HCT116 (cell line): ENCODE measurements around the gene KRT1. TPM values are rescaled to one million over a fixed set of nuclear protein-coding genes. Genes with fewer than 3 reads are reported as not detected.

ENCODE experiments used
- ATAC-seq: fragments of 200-7000 bp; cut with Tn5 transposase; 2 replicates; pipeline ENCODE4 v1.9.1; 2020; ENCODE audit warnings: mild to moderate bottlenecking, moderate library complexity
- BruUV-seq: library from RNA; stranded (reverse); fragments of 400-500 nt; replicated peaks from 2 replicates; lab custom pipeline; 2021; lab: Mats Ljungman, UMichigan
- CTCF ChIA-PET: fragments of 300-600 bp; sonication (Branson Sonifier 250); formaldehyde crosslinking; loops from one replicate; lab custom pipeline; 2021; ENCODE audit warnings: antibody characterized with exemption; lab: Charles Lee
- POLR2A ChIA-PET: fragments of 300-600, 350-600 bp; sonication (Branson Sonifier 250); formaldehyde crosslinking; loops from one replicate; lab custom pipeline; 2021; ENCODE audit warnings: antibody characterized with exemption; lab: Charles Lee
- RAD21 ChIA-PET, 2 experiments: fragments of 300-600 bp; sonication (Branson Sonifier 250); formaldehyde crosslinking; loops; one replicate each; lab custom pipeline; 2023; ENCODE audit warnings: low total read pairs in 2 of 2; ENCODE audit not compliant: uncharacterized antibody in 2 of 2, unreplicated experiment in 2 of 2, low non-redundant PET in 1 of 2; lab: Charles Lee
- DNase-seq: peaks from one replicate; pipeline ENCODE4 v3.0.0-alpha.2; 2010; ENCODE audit warnings: low read depth, low spot score
- H2AFZ ChIP-seq: fragments of 200-600 bp; shearing (Covaris generic), sonication (generic); 2 replicates; pipeline ENCODE4 v1.6.1; 2017; ENCODE audit warnings: low read depth, mixed run types, mixed read lengths, antibody characterized with exemption, low read length; ENCODE audit not compliant: poor library complexity, severe bottlenecking
- H3K27ac ChIP-seq: 2 replicates; pipeline ENCODE4 v1.5.1; 2012; ENCODE audit warnings: low read depth, low read length
- H3K27me3 ChIP-seq: fragments of 200-600 bp; sonication (generic); 2 replicates; pipeline ENCODE4 v1.6.1; 2016; ENCODE audit warnings: mixed run types, low read length, mixed read lengths; ENCODE audit not compliant: insufficient read depth
- H3K36me3 ChIP-seq, 2 experiments: fragments of 200-500 bp in 1 of 2; fragments of 200-600 bp in 1 of 2; sonication (Bioruptor generic) in 1 of 2; sonication (generic) in 1 of 2; 2 replicates each; pipeline versions ENCODE4 v1.5.1 to v1.6.1; 2014 to 2016; ENCODE audit warnings: low read length in 2 of 2, inconsistent platforms in 1 of 2, mixed read lengths in 1 of 2, mixed run types in 1 of 2; ENCODE audit not compliant: insufficient read depth in 2 of 2, control insufficient read depth in 1 of 2
- H3K4me1 ChIP-seq, 2 experiments: fragments of 200-600 bp in 1 of 2; sonication (generic) in 1 of 2; 2 replicates each; pipeline versions ENCODE4 v1.5.1 to v1.6.1; 2012 to 2017; ENCODE audit warnings: low read length in 2 of 2, inconsistent platforms in 1 of 2, mild to moderate bottlenecking in 1 of 2, mixed read lengths in 1 of 2, mixed run types in 1 of 2, moderate library complexity in 1 of 2; ENCODE audit not compliant: insufficient read depth in 2 of 2, control insufficient read depth in 1 of 2
- H3K4me2 ChIP-seq: fragments of 200-600 bp; sonication (generic); 2 replicates; pipeline ENCODE4 v1.6.1; 2017; ENCODE audit warnings: mixed run types, low read length, mixed read lengths
- H3K4me3 ChIP-seq, 2 experiments: fragments of 200-600 bp in 1 of 2; sonication (generic) in 1 of 2; replicated peaks in 1 of 2; 2 replicates each; pipeline ENCODE4 v1.5.1; 2011 to 2016; ENCODE audit warnings: low read length in 2 of 2, control low read depth in 1 of 2, low read depth in 1 of 2, mild to moderate bottlenecking in 1 of 2, mixed read lengths in 1 of 2, mixed run types in 1 of 2
- H3K79me2 ChIP-seq: fragments of 200-600 bp; sonication (generic); 2 replicates; pipeline ENCODE4 v1.6.1; 2017; ENCODE audit warnings: mild to moderate bottlenecking, mixed run types, low read length, moderate library complexity, mixed read lengths; ENCODE audit not compliant: insufficient read depth
- H3K9ac ChIP-seq: fragments of 200-600 bp; sonication (generic); 2 replicates; pipeline ENCODE4 v1.6.1; 2016; ENCODE audit warnings: low read length, mixed read lengths
- H3K9me2 ChIP-seq: fragments of 200-600 bp; sonication (generic), shearing (Covaris generic); 2 replicates; pipeline ENCODE4 v1.6.1; 2017; ENCODE audit warnings: mixed run types, mild to moderate bottlenecking, moderate library complexity; ENCODE audit not compliant: insufficient read depth
- H3K9me3 ChIP-seq, 2 experiments: fragments of 200-500 bp in 1 of 2; fragments of 200-600 bp in 1 of 2; sonication (Bioruptor generic) in 1 of 2; sonication (generic) in 1 of 2; 2 replicates each; pipeline ENCODE4 v1.6.1; 2014 to 2017; ENCODE audit warnings: low read length in 2 of 2, mixed read lengths in 2 of 2, inconsistent platforms in 1 of 2, low read depth in 1 of 2, mild to moderate bottlenecking in 1 of 2, mixed run types in 1 of 2, moderate library complexity in 1 of 2; ENCODE audit not compliant: control insufficient read depth in 1 of 2, insufficient read depth in 1 of 2
- H4K20me1 ChIP-seq: fragments of 200-600 bp; sonication (generic), shearing (Covaris generic); 2 replicates; pipeline ENCODE4 v1.6.1; 2017; ENCODE audit warnings: mixed run types, mild to moderate bottlenecking, moderate library complexity; ENCODE audit not compliant: insufficient read depth
- CEBPB ChIP-seq: IDR thresholded peaks from 2 replicates; pipeline ENCODE4 v1.6.1; 2012; ENCODE audit warnings: low read depth
- EZH2 ChIP-seq: fragments of 200-600 bp; sonication (generic); IDR thresholded peaks from 2 replicates; pipeline ENCODE4 v1.6.1; 2017; ENCODE audit warnings: antibody characterized with exemption, mixed run types
- TCF7L2 ChIP-seq: IDR thresholded peaks from 2 replicates; pipeline ENCODE4 v1.7.0; 2011; ENCODE audit warnings: borderline replicate concordance, inconsistent platforms; ENCODE audit not compliant: insufficient read depth, insufficient read length; ENCODE audit errors: extremely low read depth
- ZNF274 ChIP-seq: fragments of 200-500 bp; sonication (Bioruptor generic); IDR thresholded peaks from 2 replicates; pipeline ENCODE4 v1.6.1; 2014; ENCODE audit warnings: mild to moderate bottlenecking, low read depth, low read length, inconsistent platforms
- intact Hi-C: fragments of 100-400 bp; cut with micrococcal nuclease; formaldehyde crosslinking; loops from 2 replicates; pipeline ENCODE4 v1.10.0; 2022
- total RNA-seq: library from RNA; stranded (reverse); gene quantifications from one replicate; pipeline ENCODE4 v1.2.1, GENCODE V29; 2021; ENCODE audit not compliant: unreplicated experiment
- TF ChIP-seq, protein P1 (sequence below): IDR thresholded peaks from 2 replicates; pipeline ENCODE4 v1.6.1; 2012

The KRT1 gene
- total RNA-seq, 1 experiment from 2014 or later, result 0.20 TPM

DNA sequence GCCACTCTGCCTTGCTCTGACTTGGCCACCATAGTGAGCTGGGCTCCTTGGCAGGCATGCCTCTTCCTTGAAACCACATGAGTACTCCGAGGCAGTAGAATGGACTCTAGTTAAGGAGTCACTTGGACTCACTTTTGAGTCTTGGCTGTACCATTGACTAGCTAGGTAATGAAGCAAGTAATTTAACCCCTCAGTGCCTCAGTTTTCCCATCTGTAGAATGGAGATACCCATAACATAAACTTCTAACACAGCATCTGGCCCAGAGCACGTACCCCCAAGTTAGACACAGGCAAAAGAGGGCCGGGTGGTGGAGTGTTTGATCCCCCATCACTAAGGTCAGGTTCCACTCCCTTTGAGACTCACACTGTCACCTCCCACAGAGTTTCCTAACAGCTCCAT is 14.8 kb upstream of the KRT1 start:
- ChIA-PET POLR2A (no interaction called here), RAD21 (no interaction called here), CTCF (no interaction called here)
- no peaks in the 10 kb centered on the region for H3K4me1 ChIP-seq
- no peak for ATAC-seq
- H3K27ac ChIP-seq, result no peak overlapping the region
- no peaks in the 10 kb centered on the region for H4K20me1 ChIP-seq
- H3K9ac ChIP-seq, result no peak overlapping the region
- H2AFZ ChIP-seq, result no peak overlapping the region
- H3K36me3 ChIP-seq, result no peaks in the 10 kb centered on the region
- no TSS peak for BruUV-seq
- peaks cover 7% of the 10 kb centered on the region; the same call in 1 of the 2 replicates for H3K27me3 ChIP-seq
- no peaks in the 10 kb centered on the region for H3K9me2 ChIP-seq
- no peak for DNase-seq
- no peaks in the 10 kb centered on the region for H3K79me2 ChIP-seq
- intact Hi-C loops, result no loop called here
- H3K4me2 ChIP-seq, result no peak overlapping the region
- H3K9me3 ChIP-seq, result no peaks in the 10 kb centered on the region
- TF ChIP-seq, protein P1, sequence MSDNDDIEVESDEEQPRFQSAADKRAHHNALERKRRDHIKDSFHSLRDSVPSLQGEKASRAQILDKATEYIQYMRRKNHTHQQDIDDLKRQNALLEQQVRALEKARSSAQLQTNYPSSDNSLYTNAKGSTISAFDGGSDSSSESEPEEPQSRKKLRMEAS, result no peak
- H3K4me3 ChIP-seq, result no peak overlapping the region

DNA sequence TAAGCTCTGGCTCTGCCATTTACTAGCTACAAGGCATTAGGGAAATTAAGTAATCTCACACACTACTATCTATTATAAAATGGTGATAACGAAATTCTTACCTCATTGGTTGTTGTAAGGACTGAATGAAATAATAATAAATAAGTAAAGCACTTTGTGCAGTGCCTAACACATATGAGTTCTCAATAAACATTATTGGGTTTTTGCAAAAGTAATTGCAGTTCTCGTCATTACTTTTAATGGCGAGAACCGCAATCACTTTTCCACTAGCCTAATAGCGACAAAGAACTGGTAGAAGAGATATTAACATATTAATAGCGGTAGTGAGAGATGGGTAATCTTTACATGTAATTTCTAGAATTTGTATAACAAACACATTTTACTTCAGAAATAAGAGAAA is 13.9 kb upstream of the KRT1 start:
- H3K27me3 ChIP-seq, result peaks cover 7% of the 10 kb centered on the region; the same call in 1 of the 2 replicates
- CTCF ChIA-PET, result no interaction called here
- no peak overlapping the region for H3K4me3 ChIP-seq
- H3K9ac ChIP-seq, result no peak overlapping the region
- POLR2A ChIA-PET, result interaction anchor here (0.7 kb wide), 1 partner anchor 197 kb away, joined by 3 read pairs; no protein-coding TSS in a partner anchor
- H2AFZ ChIP-seq, result no peak overlapping the region
- intact Hi-C loops, result no loop called here
- TF ChIP-seq CEBPB (no peak), TCF7L2 (no peak), EZH2 (no peak), ZNF274 (no peak)
- no peaks in the 10 kb centered on the region for H4K20me1 ChIP-seq
- no peaks in the 10 kb centered on the region for H3K9me3 ChIP-seq
- no peak for ATAC-seq
- RAD21 ChIA-PET, result no interaction called here
- no peaks in the 10 kb centered on the region for H3K4me1 ChIP-seq
- BruUV-seq, result no TSS peak
- no peak overlapping the region for H3K4me2 ChIP-seq
- H3K9me2 ChIP-seq, result no peaks in the 10 kb centered on the region
- H3K79me2 ChIP-seq, result no peaks in the 10 kb centered on the region
- no peaks in the 10 kb centered on the region for H3K36me3 ChIP-seq
- DNase-seq, result no peak
- H3K27ac ChIP-seq, result no peak overlapping the region
